T-helper 22 cell (primary cell): ENCODE measurements around the gene TGFBR2.
A peak's percentile ranks its signal among the peaks of the same experiment; 100 is the strongest.
"Not testable (repeated sequence)": the region's sequence is repeated elsewhere in the genome, so short reads cannot be mapped to it uniquely, and the experiment has no call there.

Source experiments
- DNase-seq: peaks from one replicate; pipeline ENCODE4 v3.0.0-alpha.2; 2020; ENCODE audit warnings: low read depth

Gene TGFBR2

GRCh38 chr3:30619318-30619717 is 12.9 kb downstream of the TGFBR2 start:
- DNase-seq = no peak

GRCh38 chr3:30620402-30621360 is 14.3 kb downstream of the TGFBR2 start:
- no peak for DNase-seq

GRCh38 chr3:30621576-30621975 is 15.2 kb downstream of the TGFBR2 start:
- no peak for DNase-seq

- no peak for DNase-seq
Measured at GRCh38 chr3:30622047-30622545, 15.7 kb downstream of the TGFBR2 start.

GRCh38 chr3:30622790-30623189 is 16.4 kb downstream of the TGFBR2 start:
- no peak for DNase-seq

GRCh38 chr3:30623351-30623750 is 16.9 kb downstream of the TGFBR2 start:
- no peak for DNase-seq

GRCh38 chr3:30624480-30624879 is 18.1 kb downstream of the TGFBR2 start:
- DNase-seq = not testable (repeated sequence)

- no peak for DNase-seq
Measured at GRCh38 chr3:30625541-30626438, 19.4 kb downstream of the TGFBR2 start.

GRCh38 chr3:30626443-30627180 is 20.2 kb downstream of the TGFBR2 start:
- no peak for DNase-seq

GRCh38 chr3:30628205-30628900 is 22.0 kb downstream of the TGFBR2 start:
- no peak for DNase-seq

GRCh38 chr3:30628901-30629590 is 22.6 kb downstream of the TGFBR2 start:
- no peak for DNase-seq

GRCh38 chr3:30629746-30630145 is 23.3 kb downstream of the TGFBR2 start:
- DNase-seq = no peak

- DNase-seq = no peak
Measured at GRCh38 chr3:30630238-30631030, 24.0 kb downstream of the TGFBR2 start.

- DNase-seq = peak; percentile 36
Measured at GRCh38 chr3:30631243-30631904, 25.0 kb downstream of the TGFBR2 start.

GRCh38 chr3:30632065-30632464 is 25.7 kb downstream of the TGFBR2 start:
- DNase-seq = no peak

GRCh38 chr3:30632521-30632920 is 26.1 kb downstream of the TGFBR2 start:
- DNase-seq = no peak

GRCh38 chr3:30633718-30634117 is 27.3 kb downstream of the TGFBR2 start:
- no peak for DNase-seq

GRCh38 chr3:30634761-30635735 is 28.6 kb downstream of the TGFBR2 start:
- no peak for DNase-seq
